Measurements from ENCODE around the gene CFAP221. TPM values are rescaled to one million over a fixed set of nuclear protein-coding genes. Genes with fewer than 3 reads are reported as not detected.

The CFAP221 gene
- 0.81 and 1.8 TPM in 2 replicates for total RNA-seq

GRCh38 chr2:119544075-119544938 lies at the start of gene CFAP221:
Gene CFAP221, plus strand, starts transcription at chr2:119544449. Its CDS starts 1,683 bp downstream, at chr2:119546132.

GRCh38 chr2:119523952-119524694 lies 20.1 kb upstream of the CFAP221 start, which contains the start of gene SCTR:
Gene SCTR, minus strand, starts transcription at chr2:119524483. Its CDS starts 257 bp downstream, at chr2:119524226.

Other genes with a start within 250 kb of the CFAP221 start
- gene C2orf76, start 177.6 kb upstream of the CFAP221 start, total RNA-seq: 7.4 and 10.6 TPM in 2 replicates
- gene DBI, start 177.5 kb upstream of the CFAP221 start, total RNA-seq: 100 and 169 TPM in 2 replicates
- gene TMEM37, start 112.6 kb upstream of the CFAP221 start, total RNA-seq: 1.6 and 12.9 TPM in 2 replicates
- gene SCTR, start 20.0 kb upstream of the CFAP221 start, total RNA-seq: 1.4 TPM in 1 of 2 replicates, not detected in the other
- gene TMEM177, start 134.8 kb downstream of the CFAP221 start, total RNA-seq: 11.9 and 27.5 TPM in 2 replicates
- 20.9 and 25.9 TPM in 2 replicates for gene PTPN4, start 215.5 kb downstream of the CFAP221 start, total RNA-seq